Astrocyte (in vitro differentiated cells and primary cell): ENCODE measurements around the gene MECR.

Experiments
- EZH2 ChIP-seq: IDR thresholded peaks from 2 replicates; pipeline ENCODE4 v1.6.1; 2012; ENCODE audit warnings: mild to moderate bottlenecking, low read length, inconsistent platforms; ENCODE audit not compliant: insufficient read depth
- TF ChIP-seq, protein P1 (sequence below): IDR thresholded peaks from 2 replicates; pipeline ENCODE4 v1.5.1; 2011; ENCODE audit warnings: low read depth, mild to moderate bottlenecking, inconsistent platforms, low read length, moderate library complexity; ENCODE audit not compliant: insufficient read depth

DNA sequence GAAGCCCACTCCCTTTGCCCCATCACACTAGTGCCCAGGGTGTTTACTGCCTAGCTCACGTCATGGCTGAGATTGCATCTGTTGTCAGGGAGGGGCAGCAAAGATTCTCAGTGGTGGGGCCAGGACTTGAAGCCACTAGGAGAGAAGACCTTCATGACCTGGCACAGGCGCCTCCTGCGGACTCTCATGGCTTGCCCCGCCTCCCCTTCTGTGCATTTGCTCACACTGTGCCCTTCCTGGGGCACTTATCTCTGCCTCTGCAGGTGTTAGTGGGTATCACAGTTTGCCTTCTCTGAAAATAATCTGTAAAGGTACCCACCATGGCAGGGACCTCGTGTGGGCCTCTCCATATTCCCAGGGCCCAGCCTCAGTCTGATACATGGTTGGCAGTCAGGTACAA is 25.7 kb upstream of the MECR start:
- TF ChIP-seq, protein P1, sequence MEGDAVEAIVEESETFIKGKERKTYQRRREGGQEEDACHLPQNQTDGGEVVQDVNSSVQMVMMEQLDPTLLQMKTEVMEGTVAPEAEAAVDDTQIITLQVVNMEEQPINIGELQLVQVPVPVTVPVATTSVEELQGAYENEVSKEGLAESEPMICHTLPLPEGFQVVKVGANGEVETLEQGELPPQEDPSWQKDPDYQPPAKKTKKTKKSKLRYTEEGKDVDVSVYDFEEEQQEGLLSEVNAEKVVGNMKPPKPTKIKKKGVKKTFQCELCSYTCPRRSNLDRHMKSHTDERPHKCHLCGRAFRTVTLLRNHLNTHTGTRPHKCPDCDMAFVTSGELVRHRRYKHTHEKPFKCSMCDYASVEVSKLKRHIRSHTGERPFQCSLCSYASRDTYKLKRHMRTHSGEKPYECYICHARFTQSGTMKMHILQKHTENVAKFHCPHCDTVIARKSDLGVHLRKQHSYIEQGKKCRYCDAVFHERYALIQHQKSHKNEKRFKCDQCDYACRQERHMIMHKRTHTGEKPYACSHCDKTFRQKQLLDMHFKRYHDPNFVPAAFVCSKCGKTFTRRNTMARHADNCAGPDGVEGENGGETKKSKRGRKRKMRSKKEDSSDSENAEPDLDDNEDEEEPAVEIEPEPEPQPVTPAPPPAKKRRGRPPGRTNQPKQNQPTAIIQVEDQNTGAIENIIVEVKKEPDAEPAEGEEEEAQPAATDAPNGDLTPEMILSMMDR = no peak
- TF ChIP-seq EZH2 = no peak
